HEK293 (cell line): ENCODE measurements around the gene EFEMP2.

ENCODE experiments used
- CTCF ChIA-PET: fragments of 350-600 bp; formaldehyde crosslinking; extraction: SDS; loops from one replicate; lab custom pipeline; 2021; ENCODE audit warnings: antibody characterized with exemption; lab: Yijun Ruan, JAX
- POLR2A ChIA-PET: fragments of 300-600 bp; formaldehyde crosslinking; extraction: SDS; loops from one replicate; lab custom pipeline; 2020; ENCODE audit warnings: antibody characterized with exemption, inconsistent platforms; lab: Yijun Ruan, JAX
- H3K27ac ChIP-seq: fragments of 200-500 bp; sonication (Bioruptor generic); 2 replicates; pipeline ENCODE4 v1.5.1; 2014; ENCODE audit warnings: low read depth, low read length, control low read depth, inconsistent platforms; ENCODE audit errors: extremely low read depth
- H3K36me3 ChIP-seq, 2 experiments: fragments of 200-500 bp in 1 of 2; sonication (Bioruptor generic) in 1 of 2; 1 replicate in 1 of 2; 2 replicates in 1 of 2; pipeline ENCODE4 v1.5.1; 2014 to 2017; ENCODE audit warnings: inconsistent platforms in 2 of 2, low read length in 2 of 2; ENCODE audit not compliant: control insufficient read depth in 2 of 2, insufficient read depth in 1 of 2
- H3K4me1 ChIP-seq: fragments of 200-500 bp; sonication (Bioruptor generic); 2 replicates; pipeline ENCODE4 v1.5.1; 2014; ENCODE audit warnings: mild to moderate bottlenecking, low read length, inconsistent platforms; ENCODE audit not compliant: control insufficient read depth, insufficient read depth
- H3K4me3 ChIP-seq: 2 replicates; pipeline ENCODE4 v1.5.1; 2011; ENCODE audit warnings: low read depth, mild to moderate bottlenecking, control low read depth, low read length, moderate library complexity
- H3K9me3 ChIP-seq: fragments of 200-500 bp; sonication (Bioruptor generic); 2 replicates; pipeline ENCODE4 v1.5.1; 2014; ENCODE audit warnings: low read depth, low read length, inconsistent platforms; ENCODE audit not compliant: control insufficient read depth, insufficient read depth
- BCL11B ChIP-seq: fragments of 450-650 bp; formaldehyde crosslinking; IDR thresholded peaks from 2 replicates; pipeline ENCODE4 v1.5.1; 2016; ENCODE audit warnings: low read depth, missing biosample characterization, missing genetic modification characterization
- FEZF1 ChIP-seq: fragments of 450-650 bp; formaldehyde crosslinking; IDR thresholded peaks from 2 replicates; pipeline ENCODE4 v1.5.1; 2016; ENCODE audit warnings: missing biosample characterization, missing genetic modification characterization
- GLI2 ChIP-seq: fragments of 450-650 bp; formaldehyde crosslinking; IDR thresholded peaks from 2 replicates; pipeline ENCODE4; 2017; ENCODE audit warnings: missing biosample characterization, missing genetic modification characterization, low read depth, borderline replicate concordance
- MEIS1 ChIP-seq: sonication (generic); formaldehyde crosslinking; IDR thresholded peaks from 2 replicates; pipeline ENCODE4 v1.8.1; 2022; ENCODE audit warnings: missing genetic modification reagents, mild to moderate bottlenecking, borderline replicate concordance
- OVOL3 ChIP-seq: fragments of 450-650 bp; formaldehyde crosslinking; IDR thresholded peaks from 2 replicates; pipeline ENCODE4 v1.5.1; 2016; ENCODE audit warnings: missing biosample characterization, missing genetic modification characterization
- PRDM2 ChIP-seq: fragments of 450-650 bp; formaldehyde crosslinking; IDR thresholded peaks from 2 replicates; pipeline ENCODE4 v1.5.1; 2016; ENCODE audit warnings: missing biosample characterization, missing genetic modification characterization, borderline replicate concordance
- REPIN1 ChIP-seq: fragments of 450-650 bp; formaldehyde crosslinking; IDR thresholded peaks from 2 replicates; pipeline ENCODE4 v1.5.1; 2017; ENCODE audit warnings: missing biosample characterization, missing genetic modification characterization, low read depth
- SP2 ChIP-seq: fragments of 450-650 bp; formaldehyde crosslinking; IDR thresholded peaks from 2 replicates; pipeline ENCODE4 v1.5.1; 2016; ENCODE audit warnings: missing biosample characterization, missing genetic modification characterization
- ZBTB20 ChIP-seq: fragments of 450-650 bp; formaldehyde crosslinking; IDR thresholded peaks from 2 replicates; pipeline ENCODE4 v1.5.1; 2016; ENCODE audit warnings: missing biosample characterization, missing genetic modification characterization
- ZBTB7A ChIP-seq: fragments of 450-650 bp; formaldehyde crosslinking; IDR thresholded peaks from 2 replicates; pipeline ENCODE4 v1.5.1; 2016; ENCODE audit warnings: low read depth, missing biosample characterization, missing genetic modification characterization
- ZFHX2 ChIP-seq: fragments of 450-650 bp; formaldehyde crosslinking; conservative IDR thresholded peaks from 2 replicates; pipeline ENCODE4 v1.5.1; 2016; ENCODE audit warnings: missing biosample characterization, missing genetic modification characterization
- ZIC2 ChIP-seq: fragments of 450-650 bp; formaldehyde crosslinking; IDR thresholded peaks from 2 replicates; pipeline ENCODE4 v1.5.1; 2016; ENCODE audit warnings: missing biosample characterization, missing genetic modification characterization
- ZNF16 ChIP-seq: fragments of 450-650 bp; formaldehyde crosslinking; IDR thresholded peaks from 2 replicates; pipeline ENCODE4 v1.5.1; 2016; ENCODE audit warnings: low read depth, missing biosample characterization, missing genetic modification characterization
- ZNF274 ChIP-seq, 2 experiments: fragments of 200-500 bp in 1 of 2; fragments of 450-650 bp in 1 of 2; sonication (Bioruptor generic) in 1 of 2; formaldehyde crosslinking in 1 of 2; IDR thresholded peaks; 2 replicates each; pipeline versions ENCODE4 v1.5.1 to v1.6.1; 2014 to 2016; ENCODE audit warnings: borderline replicate concordance in 1 of 2, inconsistent platforms in 1 of 2, low read length in 1 of 2, missing biosample characterization in 1 of 2, missing genetic modification characterization in 1 of 2
- ZNF350 ChIP-seq: fragments of 450-650 bp; formaldehyde crosslinking; IDR thresholded peaks from 2 replicates; pipeline ENCODE4 v1.5.0; 2017; ENCODE audit warnings: missing biosample characterization, mild to moderate bottlenecking, missing genetic modification characterization
- ZNF37A ChIP-seq: fragments of 450-650 bp; IDR thresholded peaks from 2 replicates; pipeline ENCODE4 v1.5.1; 2018; ENCODE audit warnings: missing biosample characterization, missing genetic modification characterization
- ZNF404 ChIP-seq: fragments of 450-650 bp; formaldehyde crosslinking; IDR thresholded peaks from 2 replicates; pipeline ENCODE4 v1.5.1; 2017; ENCODE audit warnings: missing biosample characterization, missing genetic modification characterization
- ZNF433 ChIP-seq: fragments of 450-650 bp; formaldehyde crosslinking; IDR thresholded peaks from 2 replicates; pipeline ENCODE4 v1.5.1; 2016; ENCODE audit warnings: missing biosample characterization, missing genetic modification characterization, low read depth
- ZNF560 ChIP-seq: fragments of 450-650 bp; formaldehyde crosslinking; IDR thresholded peaks from 2 replicates; pipeline ENCODE4 v1.5.1; 2017; ENCODE audit warnings: missing biosample characterization, missing genetic modification characterization, borderline replicate concordance
- ZXDB ChIP-seq: fragments of 450-650 bp; formaldehyde crosslinking; IDR thresholded peaks from 2 replicates; pipeline ENCODE4 v1.5.1; 2016; ENCODE audit warnings: missing biosample characterization, missing genetic modification characterization
- TF ChIP-seq, protein P1 (sequence below): fragments of 450-650 bp; formaldehyde crosslinking; IDR thresholded peaks from 2 replicates; pipeline ENCODE4 v1.5.1; 2016; ENCODE audit warnings: missing biosample characterization, missing genetic modification characterization, low read depth

The EFEMP2 gene

GRCh38 chr11:65880027-65880426 is 7.4 kb upstream of the EFEMP2 start:
- H3K9me3 ChIP-seq, result no peaks in the 10 kb centered on the region
- CTCF ChIA-PET, result interaction anchor here (1.4 kb wide), 1 partner anchor 8 kb away, joined by 4 read pairs; the partner anchor contains the start of gene FIBP
- H3K4me3 ChIP-seq, result no peak overlapping the region
- peaks cover 0 to 32% of the 10 kb centered on the region in 2 experiments; a peak in 1 of 3 replicates for H3K36me3 ChIP-seq
- TF ChIP-seq ZXDB (tag by site-specific recombination) (no peak), FEZF1 (tag by site-specific recombination) (no peak), ZNF433 (tag by site-specific recombination) (no peak), ZBTB20 (no peak), ZFHX2 (tag by site-specific recombination) (no peak), ZNF560 (tag by site-specific recombination) (no peak), MEIS1 (CRISPR knock-in tag) (no peak), BCL11B (no peak), ZNF274 (IDR thresholded peaks at IDR 0.05; ENCODE audit: low read length) (no peak), ZNF274 (tag by site-specific recombination; IDR thresholded peaks at IDR 0.05; ENCODE audit: borderline replicate concordance) (no peak), PRDM2 (tag by site-specific recombination) (no peak), ZIC2 (tag by site-specific recombination) (no peak), OVOL3 (tag by site-specific recombination) (no peak)
- no peaks in the 10 kb centered on the region for H3K4me1 ChIP-seq
- no peak overlapping the region for H3K27ac ChIP-seq
- POLR2A ChIA-PET, result interaction anchor here (0.9 to 1.7 kb wide), 4 partner anchors 8 to 19 kb away, joined by 4 to 7 read pairs (median 6); partner anchors contain the start of gene FIBP

DNA sequence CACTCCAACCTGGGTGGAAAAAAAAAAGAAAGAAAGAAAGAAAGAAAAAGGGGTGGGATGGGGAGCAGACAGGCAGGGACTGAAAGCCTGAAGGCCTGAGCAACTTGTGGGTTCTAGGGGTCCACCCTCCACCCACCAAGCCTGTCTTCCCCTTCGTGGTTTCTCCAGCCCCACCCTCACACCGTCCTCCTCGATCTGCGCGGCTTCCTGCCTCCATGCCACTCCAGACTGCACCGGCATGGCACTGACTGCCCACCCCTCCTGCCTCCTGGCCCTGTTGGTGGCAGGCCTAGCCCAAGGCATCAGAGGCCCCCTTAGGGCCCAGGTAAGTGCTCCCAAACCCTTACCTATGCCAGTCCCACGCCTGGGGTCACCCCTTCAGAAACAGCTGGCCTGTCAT is 7.0 kb upstream of the EFEMP2 start, which contains the start of gene CTSW:
TSS of gene CTSW (plus strand) at position 221 of the 400 bp plus-strand sequence. CDS start at position 239, 18 bp downstream.
- H3K9me3 ChIP-seq, result no peaks in the 10 kb centered on the region
- no peak within 1 kb of the TSS for H3K4me3 ChIP-seq
- peaks cover 0 to 28% of the 10 kb centered on the region in 2 experiments; a peak in 1 of 3 replicates for H3K36me3 ChIP-seq
- ChIA-PET CTCF (interaction anchor here (1.4 to 1.7 kb wide), 2 partner anchors 9 to 168 kb away, joined by 4 to 6 read pairs; partner anchors contain the start of genes FIBP and KAT5), POLR2A (interaction anchor here (1.6 to 1.7 kb wide), 2 partner anchors 9 to 11 kb away, joined by 6 to 7 read pairs; partner anchors contain the start of gene FIBP)
- no peaks in the 10 kb centered on the region for H3K4me1 ChIP-seq
- no peak within 1 kb of the TSS for H3K27ac ChIP-seq
- no peak for TF ChIP-seq ZNF16 (tag by site-specific recombination)
- TF ChIP-seq GLI2 (tag by site-specific recombination), result no peak
- TF ChIP-seq ZNF350 (tag by site-specific recombination), result no peak
- TF ChIP-seq SP2, result no peak
- TF ChIP-seq, protein P1, sequence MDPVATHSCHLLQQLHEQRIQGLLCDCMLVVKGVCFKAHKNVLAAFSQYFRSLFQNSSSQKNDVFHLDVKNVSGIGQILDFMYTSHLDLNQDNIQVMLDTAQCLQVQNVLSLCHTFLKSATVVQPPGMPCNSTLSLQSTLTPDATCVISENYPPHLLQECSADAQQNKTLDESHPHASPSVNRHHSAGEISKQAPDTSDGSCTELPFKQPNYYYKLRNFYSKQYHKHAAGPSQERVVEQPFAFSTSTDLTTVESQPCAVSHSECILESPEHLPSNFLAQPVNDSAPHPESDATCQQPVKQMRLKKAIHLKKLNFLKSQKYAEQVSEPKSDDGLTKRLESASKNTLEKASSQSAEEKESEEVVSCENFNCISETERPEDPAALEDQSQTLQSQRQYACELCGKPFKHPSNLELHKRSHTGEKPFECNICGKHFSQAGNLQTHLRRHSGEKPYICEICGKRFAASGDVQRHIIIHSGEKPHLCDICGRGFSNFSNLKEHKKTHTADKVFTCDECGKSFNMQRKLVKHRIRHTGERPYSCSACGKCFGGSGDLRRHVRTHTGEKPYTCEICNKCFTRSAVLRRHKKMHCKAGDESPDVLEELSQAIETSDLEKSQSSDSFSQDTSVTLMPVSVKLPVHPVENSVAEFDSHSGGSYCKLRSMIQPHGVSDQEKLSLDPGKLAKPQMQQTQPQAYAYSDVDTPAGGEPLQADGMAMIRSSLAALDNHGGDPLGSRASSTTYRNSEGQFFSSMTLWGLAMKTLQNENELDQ (tag by site-specific recombination), result no peak
- no peak for TF ChIP-seq REPIN1 (tag by site-specific recombination)
- no peak for TF ChIP-seq ZNF404 (tag by site-specific recombination)
- no peak for TF ChIP-seq ZNF37A
- no peak for TF ChIP-seq ZBTB7A
- TF ChIP-seq PRDM2 (tag by site-specific recombination), result no peak
